ENCODE data around the gene ZBTB18.

Gene ZBTB18

GRCh38 chr1:244092293-244092963 lies 41.3 kb downstream of the ZBTB18 start:
- DNase-seq: no peak

DNA sequence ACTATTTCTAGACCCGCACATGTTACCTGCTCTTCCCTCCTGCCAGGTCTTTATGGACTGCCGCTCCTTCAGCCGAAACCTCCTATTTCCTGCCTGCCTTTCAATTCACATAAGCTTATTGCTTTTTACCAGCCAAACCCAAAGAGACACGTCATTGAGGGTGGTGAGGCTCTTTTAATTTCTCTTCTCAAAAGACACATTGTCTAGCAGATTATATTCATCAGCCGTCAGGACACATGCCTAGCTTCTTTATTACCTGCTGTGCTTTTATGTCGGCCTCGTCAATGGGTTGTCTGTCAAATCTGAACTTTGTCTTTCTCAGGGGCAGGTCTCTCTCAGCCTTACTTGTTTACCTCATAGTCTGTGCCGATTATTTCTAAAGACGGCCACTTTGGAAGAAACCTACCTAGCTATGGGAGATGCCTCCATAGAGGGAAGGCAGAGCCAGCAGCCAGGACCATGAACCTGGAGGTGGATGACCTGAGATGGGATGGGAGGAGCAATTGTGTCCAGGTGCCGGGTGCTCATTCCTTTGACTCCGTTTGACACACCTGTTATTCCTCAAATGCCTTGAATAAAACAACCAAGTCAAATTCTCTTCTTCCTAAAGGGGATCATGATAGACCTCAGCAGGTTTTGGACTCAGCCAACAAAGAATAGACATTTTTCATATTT lies 42.0 kb downstream of the ZBTB18 start:
- DNase-seq: no peak

- DNase-seq: no peak
Measured at GRCh38 chr1:244094880-244095528, 43.9 kb downstream of the ZBTB18 start.

DNA sequence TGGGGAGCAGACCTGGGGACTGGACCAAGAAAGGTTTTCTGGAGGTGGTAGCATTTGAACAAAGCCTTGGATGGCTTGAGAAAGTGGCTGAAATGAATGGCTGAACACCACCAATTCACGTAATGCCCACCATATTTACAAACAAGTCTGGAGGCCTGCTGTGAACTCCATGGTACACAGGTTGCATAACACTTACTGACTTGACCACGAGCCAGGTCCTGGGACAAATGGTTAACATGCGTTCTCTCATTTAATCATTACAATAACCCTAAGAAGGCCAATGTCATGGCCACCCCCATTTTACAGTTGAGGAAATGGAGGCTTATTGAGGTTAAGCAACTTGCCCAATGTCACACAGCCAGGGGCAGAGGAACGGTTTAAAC lies 44.4 kb downstream of the ZBTB18 start:
- DNase-seq: no peak

DNA sequence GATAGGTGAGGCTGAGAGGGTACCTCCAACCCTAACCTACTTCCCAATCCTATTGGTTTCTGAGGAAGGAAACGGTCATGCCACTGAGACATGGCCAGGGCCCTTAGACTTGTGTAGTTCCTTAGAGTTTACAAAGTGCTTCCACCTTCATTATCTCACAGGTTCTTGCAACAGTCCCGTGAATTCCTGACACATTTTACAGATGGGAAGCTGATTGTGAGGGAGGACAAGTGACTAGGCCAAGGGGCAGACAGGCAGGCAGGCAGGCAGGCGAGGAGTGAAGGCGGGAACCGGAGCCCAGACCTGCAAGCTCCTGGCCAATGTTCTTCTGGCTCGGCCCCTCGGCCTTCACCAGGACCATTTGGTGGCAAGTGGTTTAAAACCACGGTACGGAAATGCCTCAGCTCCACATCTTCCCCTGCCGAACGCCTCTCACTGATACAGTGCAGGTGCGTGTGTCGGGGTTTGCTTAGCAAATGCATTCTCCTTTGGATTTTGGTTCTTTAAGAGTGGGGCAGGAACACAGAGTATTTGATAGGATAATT lies 45.1 kb downstream of the ZBTB18 start:
- DNase-seq: peak in 1 of 2 experiments; percentile 50

DNA sequence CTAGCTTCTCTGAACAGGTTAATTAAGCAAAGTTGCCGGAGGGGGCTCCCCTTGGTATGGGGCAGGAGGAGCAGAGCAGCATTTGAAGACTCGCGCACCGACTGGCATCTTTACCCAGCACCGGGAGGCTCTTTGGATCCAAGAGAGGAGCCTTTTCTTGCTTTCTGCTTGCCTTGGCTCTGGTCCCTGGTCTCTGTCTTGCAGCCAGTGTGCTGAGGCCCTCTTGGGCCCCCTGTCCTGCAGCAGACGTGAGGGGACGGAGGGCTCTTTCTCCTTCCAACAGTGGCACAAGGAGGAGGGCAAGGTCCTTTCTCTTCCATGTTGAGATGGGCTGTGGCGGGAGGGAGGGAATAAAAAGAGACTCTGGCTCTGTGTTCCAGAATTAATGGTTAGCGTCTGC lies 45.6 kb downstream of the ZBTB18 start:
- DNase-seq: no peak

GRCh38 chr1:244097523-244098405 lies 46.7 kb downstream of the ZBTB18 start:
- no peak for DNase-seq

DNA sequence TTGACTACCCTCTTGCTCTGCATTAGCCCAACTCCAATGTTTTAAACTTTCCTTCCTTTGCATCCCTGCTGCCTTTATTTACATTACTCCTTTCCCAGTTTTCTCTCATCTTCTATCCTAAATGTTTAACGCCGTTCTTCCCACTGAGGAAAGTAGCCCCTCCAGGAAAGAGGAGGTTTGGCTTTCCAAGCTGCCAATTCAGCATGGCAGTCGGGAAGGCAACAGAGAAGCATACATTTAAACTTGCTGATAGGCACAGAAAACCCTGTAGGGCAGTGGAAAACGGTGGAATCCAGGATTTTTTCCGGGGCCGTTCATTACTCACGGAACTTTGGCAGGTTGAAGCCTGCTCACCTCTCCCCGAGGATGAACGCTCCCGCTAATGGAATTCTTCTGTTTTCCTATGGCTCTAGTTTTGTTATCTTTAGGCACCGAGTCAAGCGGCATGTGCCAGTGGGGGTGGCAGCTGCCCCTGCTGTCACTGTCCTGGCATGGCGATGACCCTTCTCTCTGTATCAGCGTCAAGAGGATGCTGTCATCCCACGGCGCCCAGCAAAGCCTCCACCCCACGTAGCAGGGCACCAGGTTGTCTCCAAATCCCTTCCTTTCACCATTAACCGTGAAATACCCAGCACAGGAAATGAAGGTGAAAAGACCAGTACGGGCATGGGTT lies 48.3 kb downstream of the ZBTB18 start:
- DNase-seq: peak; percentile 58 to 83

GRCh38 chr1:244100276-244100675 lies 49.2 kb downstream of the ZBTB18 start:
- DNase-seq: no peak

DNA sequence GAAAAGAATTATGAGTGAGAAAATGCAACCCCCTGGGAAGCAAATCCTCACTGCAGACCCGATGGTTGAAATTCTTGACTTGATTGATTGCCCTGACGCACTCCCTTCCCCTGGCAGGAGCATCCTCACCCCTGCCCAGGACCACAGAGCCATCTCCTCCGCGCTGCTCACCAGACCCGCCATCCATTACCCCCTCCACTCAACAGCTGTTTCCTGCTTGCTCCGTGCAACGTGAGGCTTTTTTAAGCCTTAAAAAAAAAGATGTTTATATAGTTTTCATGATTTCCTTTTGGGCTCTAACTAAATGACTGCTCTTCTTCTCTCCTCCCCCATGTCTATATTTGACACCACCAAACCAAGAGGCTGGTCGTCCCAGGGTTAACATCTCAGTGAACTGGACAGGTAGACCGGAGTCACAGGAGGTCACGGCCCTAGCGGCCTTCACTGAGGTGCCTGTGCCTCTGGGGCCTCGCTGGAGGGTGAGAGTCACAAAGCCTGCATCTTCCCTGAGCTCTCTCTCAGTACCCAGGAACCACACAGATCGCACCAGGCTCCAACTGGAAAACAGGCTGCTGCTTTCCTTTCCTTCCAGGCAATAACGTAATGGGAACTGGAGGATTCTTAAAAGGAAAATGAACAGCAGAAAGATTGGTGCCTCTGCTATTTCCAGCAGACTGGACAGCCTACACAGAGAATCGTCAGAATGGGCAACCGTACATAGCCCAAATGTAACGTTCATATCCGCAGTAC lies 49.8 kb downstream of the ZBTB18 start:
- peak in 1 of 2 experiments; percentile 27 for DNase-seq

DNA sequence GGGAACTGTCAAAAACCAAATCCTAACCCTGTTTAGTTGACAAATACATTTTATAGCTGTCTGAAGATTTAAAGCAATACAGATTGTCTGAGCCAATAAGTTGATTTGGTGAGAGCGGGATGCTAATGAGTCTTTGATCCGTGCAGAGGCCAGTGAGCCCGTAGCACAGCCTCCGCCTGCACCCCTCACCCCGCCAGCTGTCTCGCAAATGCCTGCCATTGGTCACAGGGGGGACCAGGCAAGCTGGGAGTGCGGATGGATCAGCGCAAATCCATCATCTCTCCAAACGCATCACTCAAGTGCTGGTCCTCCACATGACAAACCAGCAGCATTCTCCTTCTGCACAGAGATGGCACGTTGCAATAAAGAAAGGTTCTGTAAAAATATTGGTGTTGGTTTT lies 51.0 kb downstream of the ZBTB18 start:
- DNase-seq: no peak

DNA sequence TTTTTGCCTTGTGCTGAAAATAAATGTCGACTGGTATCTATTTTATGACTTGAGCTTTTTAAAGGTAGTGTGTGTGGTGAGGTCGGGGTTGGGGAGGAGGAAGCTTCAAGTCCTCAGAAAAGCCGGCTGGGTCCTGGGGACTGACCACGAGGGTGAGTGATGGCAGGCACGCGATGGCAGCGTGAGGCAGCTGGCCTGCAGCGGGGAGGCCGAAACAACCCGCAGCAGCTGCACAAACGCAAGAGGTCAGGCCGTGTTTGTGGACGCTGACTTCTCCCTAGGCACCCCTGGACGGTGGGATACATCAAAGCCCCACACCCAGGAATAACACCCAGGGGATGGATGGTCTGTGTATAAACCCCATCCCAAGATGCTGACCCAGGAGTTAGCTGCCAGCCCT lies 51.4 kb downstream of the ZBTB18 start:
- DNase-seq: no peak

GRCh38 chr1:244104309-244105060 lies 53.4 kb downstream of the ZBTB18 start:
- DNase-seq: no peak

- DNase-seq: no peak
Measured at GRCh38 chr1:244106176-244106575, 55.1 kb downstream of the ZBTB18 start.
